Measurements from ENCODE around the gene SERPINB13. TPM values are rescaled to one million over a fixed set of nuclear protein-coding genes. Genes with fewer than 3 reads are reported as not detected.

The SERPINB13 gene
- total RNA-seq, 1 donor from 2014 or later, result not detected

DNA sequence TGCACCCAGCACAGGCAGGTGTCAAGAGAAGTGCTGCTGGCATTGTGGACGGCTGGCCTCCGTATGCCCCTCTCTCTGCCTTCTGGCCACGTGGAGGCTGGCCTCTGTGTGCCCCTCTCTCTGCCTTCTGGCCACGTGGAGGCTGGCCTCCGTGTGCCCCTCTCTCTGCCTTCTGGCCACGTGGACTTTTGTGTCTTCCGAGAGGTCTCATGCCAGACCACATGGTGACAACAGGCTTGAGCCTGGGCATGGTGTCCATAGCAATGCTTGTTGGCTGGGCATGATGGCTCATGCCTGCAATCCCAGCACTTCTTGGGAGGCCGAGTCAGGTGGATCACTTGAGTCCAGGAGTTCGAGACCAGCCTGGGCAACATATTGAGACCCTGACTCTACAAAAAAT lies 19.3 kb upstream of the SERPINB13 start:
- H3K4me1 Mint-ChIP-seq (ENCODE audit: unreplicated experiment), result no peaks in the 10 kb centered on the region
- no peak overlapping the region for H3K4me3 Mint-ChIP-seq (ENCODE audit: unreplicated experiment)
- TF ChIP-seq CTCF (IDR thresholded peaks at IDR 0.05), result no peak
- no peak for DNase-seq (ENCODE audit: extremely low spot score, unreplicated experiment)
- H3K9me3 Mint-ChIP-seq (ENCODE audit: unreplicated experiment), result no peaks in the 10 kb centered on the region
- H3K27me3 Mint-ChIP-seq (ENCODE audit: unreplicated experiment), result peaks cover 37% of the 10 kb centered on the region
- H3K27ac Mint-ChIP-seq (ENCODE audit: unreplicated experiment), result no peak overlapping the region
- no peaks in the 10 kb centered on the region for H3K36me3 Mint-ChIP-seq (ENCODE audit: unreplicated experiment)

DNA sequence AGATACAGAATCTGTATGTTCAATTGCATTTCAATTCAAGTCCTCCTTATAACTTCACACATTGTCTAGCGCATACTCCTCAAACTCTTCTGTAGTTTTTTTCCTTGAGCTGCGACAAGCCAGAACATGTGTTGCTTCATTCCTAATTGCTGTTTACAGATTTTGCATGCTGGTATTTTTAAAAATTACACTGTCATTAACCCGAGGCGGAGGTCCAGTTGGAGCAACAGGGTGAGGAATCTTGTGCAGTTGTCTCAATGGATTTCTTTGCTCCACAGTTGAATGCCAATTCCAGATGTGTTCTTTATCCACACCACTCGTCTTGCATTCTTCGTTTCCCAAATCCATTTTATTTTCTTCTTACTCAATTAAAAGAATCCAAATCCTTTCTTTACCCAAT lies 16.4 kb upstream of the SERPINB13 start:
- Mint-ChIP-seq H3K4me1 (ENCODE audit: unreplicated experiment) (peaks cover 3% of the 10 kb centered on the region), H3K4me3 (ENCODE audit: unreplicated experiment) (no peak overlapping the region), H3K36me3 (ENCODE audit: unreplicated experiment) (no peaks in the 10 kb centered on the region), H3K9me3 (ENCODE audit: unreplicated experiment) (no peaks in the 10 kb centered on the region), H3K27ac (ENCODE audit: unreplicated experiment) (no peak overlapping the region), H3K27me3 (ENCODE audit: unreplicated experiment) (peaks cover 43% of the 10 kb centered on the region)
- no peak for TF ChIP-seq CTCF (IDR thresholded peaks at IDR 0.05)
- no peak for DNase-seq (ENCODE audit: extremely low spot score, unreplicated experiment)

GRCh38 chr18:63575681-63576080 lies 11.5 kb upstream of the SERPINB13 start:
- Mint-ChIP-seq H3K4me1 (ENCODE audit: unreplicated experiment) (peaks cover 5% of the 10 kb centered on the region), H3K27me3 (ENCODE audit: unreplicated experiment) (peaks cover 24% of the 10 kb centered on the region), H3K27ac (ENCODE audit: unreplicated experiment) (no peak overlapping the region)

GRCh38 chr18:63578357-63578958 lies 8.7 kb upstream of the SERPINB13 start:
- Mint-ChIP-seq H3K36me3 (ENCODE audit: unreplicated experiment) (no peaks in the 10 kb centered on the region), H3K4me1 (ENCODE audit: unreplicated experiment) (peaks cover 5% of the 10 kb centered on the region), H3K9me3 (ENCODE audit: unreplicated experiment) (no peaks in the 10 kb centered on the region), H3K27ac (ENCODE audit: unreplicated experiment) (no peak overlapping the region), H3K4me3 (ENCODE audit: unreplicated experiment) (no peak overlapping the region), H3K27me3 (ENCODE audit: unreplicated experiment) (peaks cover 35% of the 10 kb centered on the region)
- no peak for DNase-seq (ENCODE audit: extremely low spot score, unreplicated experiment)
- peak; percentile 94 for TF ChIP-seq CTCF (IDR thresholded peaks at IDR 0.05)

More at GRCh38 chr18:63575681-63576080, 11.5 kb upstream of the SERPINB13 start:
- no peak for TF ChIP-seq CTCF (IDR thresholded peaks at IDR 0.05)
- Mint-ChIP-seq H3K4me3 (ENCODE audit: unreplicated experiment) (no peak overlapping the region), H3K36me3 (ENCODE audit: unreplicated experiment) (no peaks in the 10 kb centered on the region), H3K9me3 (ENCODE audit: unreplicated experiment) (no peaks in the 10 kb centered on the region)
- no peak for DNase-seq (ENCODE audit: extremely low spot score, unreplicated experiment)

DNA sequence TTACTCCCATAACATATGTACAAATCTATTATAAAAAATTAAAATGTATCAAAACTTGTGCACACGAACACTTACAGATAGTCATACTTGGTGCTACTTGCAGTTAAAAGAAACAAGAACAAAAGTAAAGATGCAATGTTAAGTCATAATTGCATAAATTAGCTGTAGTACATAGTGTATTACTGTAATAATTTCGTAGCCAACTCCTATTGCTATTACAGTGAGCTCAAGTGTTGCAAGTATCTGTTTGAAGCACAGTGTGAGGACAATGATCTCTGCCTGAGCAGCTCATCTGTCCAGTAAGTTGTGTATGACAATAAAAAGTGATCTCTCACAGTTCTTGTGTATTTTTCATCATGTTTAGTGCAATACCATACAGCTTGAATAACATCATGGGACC lies 7.5 kb upstream of the SERPINB13 start:
- no peak for TF ChIP-seq CTCF (IDR thresholded peaks at IDR 0.05)
- Mint-ChIP-seq H3K27me3 (ENCODE audit: unreplicated experiment) (peaks cover 39% of the 10 kb centered on the region), H3K4me3 (ENCODE audit: unreplicated experiment) (no peak overlapping the region), H3K4me1 (ENCODE audit: unreplicated experiment) (peaks cover 5% of the 10 kb centered on the region), H3K36me3 (ENCODE audit: unreplicated experiment) (no peaks in the 10 kb centered on the region), H3K27ac (ENCODE audit: unreplicated experiment) (no peak overlapping the region), H3K9me3 (ENCODE audit: unreplicated experiment) (no peaks in the 10 kb centered on the region)
- DNase-seq (ENCODE audit: extremely low spot score, unreplicated experiment), result no peak

Measured in osteocyte (in vitro differentiated cells).